T-cell (primary cell): ENCODE results near the gene TMEM239. TPM values are rescaled to one million over a fixed set of nuclear protein-coding genes. Genes with fewer than 3 reads are reported as not detected.

Experiments used
- ATAC-seq, 4 experiments: fragments of 200-7000 bp in 3 of 4; fragments of 150-1000 bp in 1 of 4; cut with Tn5 transposase; replicated peaks in 1 of 4; 1 replicate in 3 of 4; 2 replicates in 1 of 4; pipeline ENCODE4 v1.10.0; 2021; ENCODE audit warnings: moderate library complexity in 3 of 4, mild to moderate bottlenecking in 2 of 4, moderate number of reproducible peaks in 1 of 4
- CTCF ChIA-PET, 2 donors: fragments of 300-600 bp; sonication (Branson Sonifier 250); formaldehyde crosslinking; loops; one replicate each; lab custom pipeline; 2022; ENCODE audit warnings: antibody characterized with exemption in 2 of 2; lab: Charles Lee
- POLR2A ChIA-PET, 2 donors: fragments of 300-600 bp; sonication (Branson Sonifier 250); formaldehyde crosslinking; loops; one replicate each; lab custom pipeline; 2022; ENCODE audit warnings: antibody characterized with exemption in 2 of 2; lab: Charles Lee
- DNase-seq, 35 experiments: peaks; one replicate each; pipeline versions ENCODE4 v3.0.0 to v3.0.0-alpha.2; 2013 to 2023
- H3K27ac ChIP-seq: one replicate; pipeline ENCODE4 v1.5.1; 2013; ENCODE audit warnings: low read length
- H3K27me3 ChIP-seq, 2 experiments: replicated peaks in 1 of 2; 1 replicate in 1 of 2; 2 replicates in 1 of 2; pipeline versions ENCODE4 v1.6.1 to v1.7.0; 2013; ENCODE audit warnings: low read length in 1 of 2, mixed read lengths in 1 of 2; ENCODE audit not compliant: control insufficient read depth in 2 of 2, insufficient read depth in 2 of 2; ENCODE audit errors: extremely low read depth in 1 of 2
- H3K36me3 ChIP-seq, 2 donors: 1 replicate in 1 of 2; 2 replicates in 1 of 2; pipeline versions ENCODE4 v1.6.1 to v1.7.0; 2013; ENCODE audit warnings: low read length in 1 of 2; ENCODE audit not compliant: control insufficient read depth in 2 of 2, insufficient read depth in 1 of 2; ENCODE audit errors: extremely low read depth in 1 of 2
- H3K4me1 ChIP-seq, 2 experiments: 1 replicate in 1 of 2; 2 replicates in 1 of 2; pipeline versions ENCODE4 v1.6.1 to v1.7.0; 2013; ENCODE audit warnings: low read length in 2 of 2, mixed read lengths in 1 of 2; ENCODE audit not compliant: insufficient read depth in 2 of 2, control insufficient read depth in 1 of 2; ENCODE audit errors: extremely low read depth in 1 of 2
- H3K4me3 ChIP-seq, 2 donors: 1 replicate in 1 of 2; 2 replicates in 1 of 2; pipeline versions ENCODE4 v1.5.1 to v1.7.0; 2013; ENCODE audit warnings: mild to moderate bottlenecking in 2 of 2, low read length in 1 of 2, moderate library complexity in 1 of 2; ENCODE audit not compliant: control insufficient read depth in 1 of 2; ENCODE audit errors: extremely low read depth in 1 of 2
- H3K9me3 ChIP-seq: 2 replicates; pipeline ENCODE4 v1.7.0; 2013
- H3K27ac Mint-ChIP-seq, 2 donors: one replicate each; pipeline ENCODE4 v1.8.0; 2020 to 2021; ENCODE audit warnings: mild to moderate bottlenecking in 2 of 2, mixed read lengths in 2 of 2
- H3K27me3 Mint-ChIP-seq, 2 donors: one replicate each; pipeline ENCODE4 v1.8.0; 2021 to 2022; ENCODE audit warnings: mixed read lengths in 2 of 2
- H3K36me3 Mint-ChIP-seq: one replicate; pipeline ENCODE4 v1.8.0; 2021; ENCODE audit warnings: mixed read lengths
- H3K4me1 Mint-ChIP-seq, 3 donors: one replicate each; pipeline ENCODE4 v1.8.0; 2020 to 2022; ENCODE audit warnings: mixed read lengths in 3 of 3, mild to moderate bottlenecking in 1 of 3
- H3K4me3 Mint-ChIP-seq, 3 donors: one replicate each; pipeline ENCODE4 v1.8.0; 2020 to 2022; ENCODE audit warnings: mild to moderate bottlenecking in 3 of 3, mixed read lengths in 3 of 3, moderate library complexity in 3 of 3
- H3K9me3 Mint-ChIP-seq, 3 donors: one replicate each; pipeline ENCODE4 v1.8.0; 2020 to 2022; ENCODE audit warnings: mixed read lengths in 3 of 3
- WGBS: methylation state at CpG from one replicate; pipeline ENCODE4 v1.1.5; 2013; ENCODE audit warnings: missing lambda C conversion rate; ENCODE audit not compliant: insufficient coverage; 5-methylcytosine and 5-hydroxymethylcytosine counted together
- total RNA-seq, 35 experiments: library from RNA in 6 of 35; stranded (reverse) in 6 of 35; fragments of 120-200 nt in 1 of 35; gene quantifications; one replicate each; pipeline versions ENCODE4 v1.2.1 to v1.2.4 and lab custom pipeline; 2013 to 2026

Gene TMEM239
- total RNA-seq, 5 donors from 2014 or later (not counting 1 experiment from before 2014, with no cell fraction given), result not detected

DNA sequence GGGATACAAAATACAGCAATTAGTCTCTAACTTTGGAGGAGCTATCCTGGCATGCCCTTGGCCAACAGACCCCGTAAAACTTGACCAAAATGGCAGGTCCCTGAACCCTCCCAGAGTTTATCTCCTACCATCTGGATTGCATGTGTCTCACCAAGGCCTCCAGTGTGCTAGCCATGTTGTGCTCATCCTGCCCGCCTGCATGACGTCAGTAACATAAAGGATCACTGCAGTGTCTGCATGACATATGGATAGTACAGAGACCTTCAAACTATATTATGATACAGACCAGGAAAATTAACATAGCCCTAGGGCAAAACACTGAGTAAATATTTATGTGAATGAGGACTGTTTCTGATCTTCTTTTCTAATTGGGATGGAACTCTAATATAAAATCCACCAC lies 41.0 kb upstream of the TMEM239 start:
- Histone ChIP-seq H3K27ac (no peak overlapping the region), H3K4me3 (no peak overlapping the region), H3K4me1 (peaks cover 0 to 7% of the 10 kb centered on the region in 2 experiments), H3K36me3 (no peaks in the 10 kb centered on the region), H3K27me3 (peaks cover 0 to 8% of the 10 kb centered on the region in 2 experiments), H3K9me3 (no peaks in the 10 kb centered on the region)
- Mint-ChIP-seq H3K4me3 (no peak overlapping the region), H3K27ac (no peak overlapping the region), H3K36me3 (no peaks in the 10 kb centered on the region), H3K9me3 (no peaks in the 10 kb centered on the region), H3K27me3 (peaks cover 14 to 15% of the 10 kb centered on the region in 2 donors), H3K4me1 (peaks cover 5 to 7% (median 5%) of the 10 kb centered on the region in 3 donors)
- POLR2A ChIA-PET, result no interaction called here
- ATAC-seq, result no peak
- CTCF ChIA-PET, result interaction anchor here in 1 of 2 donors (1.0 kb wide), 1 partner anchor 13 kb away, joined by 3 read pairs; no protein-coding TSS in a partner anchor
- WGBS, result 100% methylated on average over 1 of the region's 3 CpGs
- no peak for DNase-seq

DNA sequence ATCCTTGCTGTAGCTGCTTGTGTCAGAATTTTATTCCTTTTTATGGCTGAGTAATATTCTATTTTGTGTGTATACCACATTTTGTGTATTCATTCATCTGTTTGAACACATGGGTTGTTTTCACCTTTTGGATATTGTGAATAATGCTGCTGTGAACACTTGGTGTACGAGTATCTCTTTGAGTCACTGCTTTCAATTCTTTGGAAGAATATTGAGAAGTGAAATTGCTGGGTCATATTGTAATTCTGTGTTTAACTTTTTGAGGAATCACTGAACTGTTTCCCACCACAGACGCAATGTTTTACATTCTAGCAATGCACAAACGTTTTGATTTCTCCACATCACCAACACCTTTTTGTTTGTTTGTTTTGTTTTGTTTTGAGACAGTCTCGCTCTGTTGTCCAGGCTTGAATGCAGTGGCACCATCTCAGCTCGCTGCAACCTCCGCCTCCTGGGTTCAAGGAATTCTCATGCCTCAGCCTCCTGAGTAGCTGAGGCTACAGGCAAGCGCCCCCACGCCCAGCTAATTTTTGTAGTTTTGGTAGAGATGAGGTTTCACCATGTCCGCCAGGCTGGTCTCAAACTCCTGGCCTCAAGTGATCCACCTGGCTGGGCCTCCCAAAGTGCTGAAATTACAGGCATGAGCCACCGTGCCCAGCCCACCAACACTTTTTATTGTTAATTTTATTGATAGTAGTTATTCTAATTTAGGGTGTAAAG lies 37.4 kb upstream of the TMEM239 start:
- Mint-ChIP-seq H3K4me3 (no peak overlapping the region), H3K4me1 (no peaks in the 10 kb centered on the region), H3K27ac (no peak overlapping the region), H3K9me3 (no peaks in the 10 kb centered on the region), H3K27me3 (peaks cover 21 to 24% of the 10 kb centered on the region in 2 donors), H3K36me3 (no peaks in the 10 kb centered on the region)
- Histone ChIP-seq H3K27ac (no peak overlapping the region), H3K4me3 (no peak overlapping the region), H3K9me3 (no peaks in the 10 kb centered on the region), H3K4me1 (no peaks in the 10 kb centered on the region), H3K27me3 (peaks cover 0 to 6% of the 10 kb centered on the region in 2 experiments), H3K36me3 (no peaks in the 10 kb centered on the region)
- ChIA-PET POLR2A (no interaction called here), CTCF (no interaction called here)
- 90% methylated on average over 3 of the region's 10 CpGs for WGBS
- ATAC-seq, result no peak
- DNase-seq, result no peak

GRCh38 chr20:2780948-2781347 lies 35.2 kb upstream of the TMEM239 start:
- H3K36me3 Mint-ChIP-seq, result no peaks in the 10 kb centered on the region
- no peak overlapping the region for H3K4me3 Mint-ChIP-seq
- no peaks in the 10 kb centered on the region for H3K4me1 ChIP-seq
- no peak overlapping the region for H3K27ac Mint-ChIP-seq
- CTCF ChIA-PET, result no interaction called here
- peaks cover 15 to 24% of the 10 kb centered on the region in 2 donors for H3K27me3 Mint-ChIP-seq
- H3K9me3 Mint-ChIP-seq, result no peaks in the 10 kb centered on the region
- no peaks in the 10 kb centered on the region for H3K36me3 ChIP-seq
- no peaks in the 10 kb centered on the region for H3K4me1 Mint-ChIP-seq
- DNase-seq (no peak), ATAC-seq (no peak)
- H3K27me3 ChIP-seq, result peaks cover 0 to 4% of the 10 kb centered on the region in 2 experiments
- 46% methylated on average over 2 of the region's 3 CpGs for WGBS
- no peak overlapping the region for H3K4me3 ChIP-seq
- POLR2A ChIA-PET, result no interaction called here
- no peaks in the 10 kb centered on the region for H3K9me3 ChIP-seq
- H3K27ac ChIP-seq, result no peak overlapping the region

GRCh38 chr20:2783908-2784566 lies 32.1 kb upstream of the TMEM239 start:
- ATAC-seq (no peak), DNase-seq (no peak)
- Mint-ChIP-seq H3K4me1 (no peaks in the 10 kb centered on the region), H3K36me3 (no peaks in the 10 kb centered on the region), H3K9me3 (no peaks in the 10 kb centered on the region), H3K27me3 (peaks cover 14 to 26% of the 10 kb centered on the region in 2 donors), H3K4me3 (no peak overlapping the region), H3K27ac (no peak overlapping the region)
- ChIA-PET CTCF (no interaction called here), POLR2A (no interaction called here)
- H3K4me3 ChIP-seq, result no peak overlapping the region
- H3K36me3 ChIP-seq, result no peaks in the 10 kb centered on the region
- no peaks in the 10 kb centered on the region for H3K9me3 ChIP-seq
- H3K4me1 ChIP-seq, result no peaks in the 10 kb centered on the region
- H3K27me3 ChIP-seq, result peaks cover 0 to 10% of the 10 kb centered on the region in 2 experiments
- no peak overlapping the region for H3K27ac ChIP-seq
- WGBS, result 53% methylated on average over 2 of the region's 6 CpGs

GRCh38 chr20:2793471-2793870 lies 22.7 kb upstream of the TMEM239 start:
- POLR2A ChIA-PET, result no interaction called here
- peaks cover 0 to 62% of the 10 kb centered on the region in 2 experiments for H3K27me3 ChIP-seq
- WGBS, result 89% methylated on average over 5 of the region's 6 CpGs
- no peak for ATAC-seq
- Mint-ChIP-seq H3K36me3 (no peaks in the 10 kb centered on the region), H3K4me3 (no peak overlapping the region), H3K27ac (no peak overlapping the region), H3K9me3 (no peaks in the 10 kb centered on the region), H3K4me1 (peaks cover 0 to 2% (median 0%) of the 10 kb centered on the region in 3 donors), H3K27me3 (peaks cover 34 to 57% of the 10 kb centered on the region in 2 donors)
- H3K4me3 ChIP-seq, result no peak overlapping the region
- DNase-seq, result no peak
- H3K9me3 ChIP-seq, result no peaks in the 10 kb centered on the region
- CTCF ChIA-PET, result no interaction called here
- peaks cover 0 to 2% of the 10 kb centered on the region in 2 experiments for H3K4me1 ChIP-seq
- H3K27ac ChIP-seq, result no peak overlapping the region
- no peaks in the 10 kb centered on the region for H3K36me3 ChIP-seq

GRCh38 chr20:2794202-2794748 lies 21.9 kb upstream of the TMEM239 start:
- H3K27ac Mint-ChIP-seq, result no peak overlapping the region
- H3K9me3 Mint-ChIP-seq, result no peaks in the 10 kb centered on the region
- Histone ChIP-seq H3K9me3 (no peaks in the 10 kb centered on the region), H3K4me1 (peaks cover 0 to 7% of the 10 kb centered on the region in 2 experiments), H3K4me3 (no peak overlapping the region), H3K27me3 (peaks cover 0 to 66% of the 10 kb centered on the region in 2 experiments), H3K27ac (no peak overlapping the region), H3K36me3 (no peaks in the 10 kb centered on the region)
- H3K27me3 Mint-ChIP-seq, result peaks cover 40 to 59% of the 10 kb centered on the region in 2 donors
- ChIA-PET POLR2A (no interaction called here), CTCF (no interaction called here)
- H3K36me3 Mint-ChIP-seq, result no peaks in the 10 kb centered on the region
- 89% methylated on average over 8 of the region's 23 CpGs for WGBS
- peaks cover 5 to 6% (median 6%) of the 10 kb centered on the region in 3 donors for H3K4me1 Mint-ChIP-seq
- DNase-seq, result no peak
- ATAC-seq, result no peak
- no peak overlapping the region for H3K4me3 Mint-ChIP-seq
